Kidney (tissue), 14 donors: ENCODE measurements around the gene EXOC3L1. TPM values are rescaled to one million over a fixed set of nuclear protein-coding genes. Genes with fewer than 3 reads are reported as not detected.
A peak's percentile ranks its signal among the peaks of the same experiment; 100 is the strongest.

Source experiments
- DNase-seq, 5 donors: peaks; one replicate each; pipeline ENCODE4 v3.0.0-alpha.2; 2013 to 2020
- FAIRE-seq: peaks from 2 replicates; lab custom pipeline; 2012; peaks lifted over from hg19 to GRCh38; lab: Jason Lieb, UNC
- H3K27ac ChIP-seq, 2 donors: one replicate each; pipeline ENCODE4 v1.7.0; 2013; ENCODE audit warnings: low read depth in 2 of 2, low read length in 2 of 2, inconsistent platforms in 1 of 2
- H3K27me3 ChIP-seq: one replicate; pipeline ENCODE4 v1.7.1; 2013; ENCODE audit warnings: low read length, inconsistent platforms; ENCODE audit not compliant: control insufficient read depth, insufficient read depth
- H3K36me3 ChIP-seq, 3 donors: one replicate each; pipeline versions ENCODE4 v1.7.0 to v1.7.1; 2013; ENCODE audit warnings: low read length in 3 of 3, control low read depth in 1 of 3, inconsistent platforms in 1 of 3; ENCODE audit not compliant: insufficient read depth in 3 of 3, control insufficient read depth in 2 of 3
- H3K4me1 ChIP-seq, 3 donors: one replicate each; pipeline versions ENCODE4 v1.7.0 to v1.7.1; 2013; ENCODE audit warnings: low read length in 3 of 3, inconsistent platforms in 1 of 3, low read depth in 1 of 3; ENCODE audit not compliant: control insufficient read depth in 2 of 3, insufficient read depth in 2 of 3
- H3K4me3 ChIP-seq, 3 donors: one replicate each; pipeline versions ENCODE4 v1.7.0 to v1.8.1; 2013; ENCODE audit warnings: low read length in 3 of 3, control low read depth in 1 of 3, inconsistent platforms in 1 of 3
- H3K9ac ChIP-seq, 3 donors: one replicate each; pipeline versions ENCODE4 v1.7.0 to v1.7.1; 2013; ENCODE audit warnings: low read length in 3 of 3, control low read depth in 1 of 3, inconsistent platforms in 1 of 3
- H3K9me3 ChIP-seq, 3 donors: one replicate each; pipeline versions ENCODE4 v1.7.0 to v1.7.1; 2013; ENCODE audit warnings: low read length in 3 of 3, control low read depth in 1 of 3, inconsistent platforms in 1 of 3; ENCODE audit not compliant: control insufficient read depth in 2 of 3, insufficient read depth in 1 of 3
- intact Hi-C: fragments of 100-400 bp; cut with DNase I; formaldehyde crosslinking; loops from one replicate; pipeline ENCODE4 v1.11.1; 2022
- polyA plus RNA-seq: library from polyadenylated mRNA; stranded (reverse); fragments of 350-450 nt; fragmentation: Illumina TruSeq; extraction: RNeasy Lipid Tissue Mini Kit (QIAGEN cat#74804); gene quantifications from one replicate; pipeline ENCODE4 v1.2.3, GENCODE V29; 2014; ENCODE audit warnings: low read depth, low replicate concordance; ENCODE audit not compliant: insufficient read depth
- total RNA-seq: library from RNA; stranded (reverse); fragmentation: NEBNext Ultra II Directional; extraction: Animal tissue kit (Norgen Biotek cat#: 25700); gene quantifications from one replicate; pipeline ENCODE4 v1.2.1, GENCODE V29; 2021
- TF ChIP-seq, protein P1 (sequence below): IDR thresholded peaks from 3 replicates; pipeline ENCODE4 v1.5.1; 2012; ENCODE audit warnings: mild to moderate bottlenecking, moderate library complexity, borderline replicate concordance; ENCODE audit not compliant: insufficient read depth; ENCODE audit errors: extremely low read depth
- donor health status: control.
- donor health status: control.
- donor health status: control.
- donor health status: control.
- donor health status: control.
- donor health status: DM: yes; HTN: yes; CAD: no.
- donor health status: Normal renal cell carcinoma (clear cell type).

EXOC3L1 gene
- total and polyA plus RNA-seq, 2 donors from 2014 or later, result 7.2 to 9.9 TPM

- H3K9ac ChIP-seq, result no peak overlapping the region
- intact Hi-C loops, result no loop called here
- FAIRE-seq, result no peak
- DNase-seq, result peak in 1 of 5 donors; percentile 20
- H3K4me3 ChIP-seq, result no peak overlapping the region
- H3K9me3 ChIP-seq, result no peaks in the 10 kb centered on the region
- H3K36me3 ChIP-seq, result peaks cover 5 to 34% (median 21%) of the 10 kb centered on the region in 3 donors
- peaks cover 0 to 14% (median 0%) of the 10 kb centered on the region in 3 donors for H3K4me1 ChIP-seq
- H3K27ac ChIP-seq, result no peak overlapping the region
- H3K27me3 ChIP-seq, result no peaks in the 10 kb centered on the region
- TF ChIP-seq, protein P1, sequence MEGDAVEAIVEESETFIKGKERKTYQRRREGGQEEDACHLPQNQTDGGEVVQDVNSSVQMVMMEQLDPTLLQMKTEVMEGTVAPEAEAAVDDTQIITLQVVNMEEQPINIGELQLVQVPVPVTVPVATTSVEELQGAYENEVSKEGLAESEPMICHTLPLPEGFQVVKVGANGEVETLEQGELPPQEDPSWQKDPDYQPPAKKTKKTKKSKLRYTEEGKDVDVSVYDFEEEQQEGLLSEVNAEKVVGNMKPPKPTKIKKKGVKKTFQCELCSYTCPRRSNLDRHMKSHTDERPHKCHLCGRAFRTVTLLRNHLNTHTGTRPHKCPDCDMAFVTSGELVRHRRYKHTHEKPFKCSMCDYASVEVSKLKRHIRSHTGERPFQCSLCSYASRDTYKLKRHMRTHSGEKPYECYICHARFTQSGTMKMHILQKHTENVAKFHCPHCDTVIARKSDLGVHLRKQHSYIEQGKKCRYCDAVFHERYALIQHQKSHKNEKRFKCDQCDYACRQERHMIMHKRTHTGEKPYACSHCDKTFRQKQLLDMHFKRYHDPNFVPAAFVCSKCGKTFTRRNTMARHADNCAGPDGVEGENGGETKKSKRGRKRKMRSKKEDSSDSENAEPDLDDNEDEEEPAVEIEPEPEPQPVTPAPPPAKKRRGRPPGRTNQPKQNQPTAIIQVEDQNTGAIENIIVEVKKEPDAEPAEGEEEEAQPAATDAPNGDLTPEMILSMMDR, result no peak
Measured at GRCh38 chr16:67148221-67148620, 41.7 kb downstream of the EXOC3L1 start.

DNA sequence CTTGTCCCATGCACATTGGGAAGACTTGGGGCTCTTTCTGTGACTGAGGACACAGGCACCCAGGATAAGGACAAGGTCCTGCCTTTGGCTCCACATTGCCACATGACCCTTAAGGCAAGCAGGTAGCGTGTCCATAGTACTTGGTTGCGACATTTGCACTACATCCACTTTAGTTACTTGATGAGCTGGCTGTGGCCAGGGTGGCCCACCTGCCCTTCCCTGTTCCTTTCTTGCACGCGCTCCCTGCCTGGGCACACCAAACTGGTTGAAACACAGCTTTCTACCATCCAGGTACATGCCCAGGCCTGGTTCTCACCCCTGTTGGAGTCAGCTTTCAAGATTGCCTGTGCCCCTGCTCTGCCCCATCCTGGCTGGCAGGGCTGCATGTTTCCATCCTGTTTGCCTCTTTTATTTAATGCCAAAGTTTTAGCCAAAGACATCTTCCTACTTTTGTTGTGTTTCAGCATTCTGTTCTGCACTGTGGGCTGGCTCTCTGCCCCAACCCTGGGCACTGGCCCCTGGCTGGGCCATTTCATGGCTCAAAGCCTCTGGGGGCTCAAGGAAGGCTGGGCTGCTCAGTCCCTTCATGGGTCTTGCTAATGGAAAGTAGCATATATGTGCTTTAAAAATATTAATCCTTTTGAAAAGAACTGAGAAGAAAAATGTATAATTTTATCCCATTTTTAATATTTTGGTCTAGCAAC is 42.3 kb downstream of the EXOC3L1 start:
- DNase-seq, result peak in 1 of 5 donors; percentile 41
- TF ChIP-seq, protein P1, result no peak
- H3K27ac ChIP-seq, result no peak overlapping the region
- intact Hi-C loops, result no loop called here
- H3K4me1 ChIP-seq, result peaks cover 0 to 14% (median 0%) of the 10 kb centered on the region in 3 donors
- H3K4me3 ChIP-seq, result no peak overlapping the region
- H3K9me3 ChIP-seq, result no peaks in the 10 kb centered on the region
- FAIRE-seq, result no peak
- peaks cover 5 to 38% (median 25%) of the 10 kb centered on the region in 3 donors for H3K36me3 ChIP-seq
- no peaks in the 10 kb centered on the region for H3K27me3 ChIP-seq
- no peak overlapping the region for H3K9ac ChIP-seq

DNA sequence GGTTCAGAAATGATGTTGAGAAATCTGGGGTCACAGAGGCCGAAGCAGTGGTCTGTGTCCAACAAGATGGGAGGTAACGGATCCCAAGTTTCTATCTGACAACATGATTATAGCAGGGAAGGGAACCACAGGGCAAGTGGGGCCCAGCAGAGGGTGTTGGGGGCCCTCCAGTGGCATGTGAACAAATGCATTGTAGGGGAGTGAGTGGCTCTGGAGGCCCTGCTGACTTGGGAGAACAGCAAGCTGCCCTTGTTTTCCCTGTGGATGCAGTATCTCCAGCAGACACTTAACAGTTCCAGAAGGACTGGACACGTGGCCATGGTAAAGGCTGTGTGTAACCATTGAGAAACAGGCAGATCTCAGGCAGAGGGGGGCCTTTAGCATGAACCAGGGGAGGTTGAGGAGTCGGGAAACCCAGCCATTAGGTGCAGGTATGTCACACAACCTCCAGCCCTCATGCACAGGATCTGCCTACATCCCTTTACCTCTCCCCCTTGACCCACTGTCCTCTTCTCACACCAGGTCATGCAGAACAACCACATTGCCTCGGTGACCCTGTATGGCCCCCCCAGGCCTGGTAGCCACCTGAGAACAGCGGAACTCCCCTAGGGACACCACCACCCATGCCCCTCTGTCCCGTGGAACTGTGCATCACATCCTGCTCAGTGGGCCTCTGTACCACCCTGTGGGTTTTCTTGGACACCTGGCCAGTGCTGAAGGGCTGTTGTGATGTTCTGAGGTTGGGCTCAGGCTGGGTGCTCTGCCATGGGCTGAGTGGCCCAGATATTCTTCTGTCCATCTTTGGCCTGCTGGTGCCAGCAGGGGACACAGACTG is 43.2 kb downstream of the EXOC3L1 start:
- Histone ChIP-seq H3K9me3 (no peaks in the 10 kb centered on the region), H3K36me3 (peaks cover 5 to 45% (median 27%) of the 10 kb centered on the region in 3 donors), H3K27ac (no peak overlapping the region), H3K4me1 (peaks cover 0 to 13% (median 0%) of the 10 kb centered on the region in 3 donors), H3K4me3 (no peak overlapping the region), H3K9ac (no peak overlapping the region), H3K27me3 (no peaks in the 10 kb centered on the region)
- peak in 1 of 5 donors; percentile 41 for DNase-seq
- intact Hi-C loops, result no loop called here
- FAIRE-seq, result no peak
- TF ChIP-seq, protein P1, result no peak
